ENCODE measurements around the gene CCL28. TPM values are rescaled to one million over a fixed set of nuclear protein-coding genes. Genes with fewer than 3 reads are reported as not detected.

Gene CCL28
- total RNA-seq, 1 experiment from 2014 or later, result 1.4 TPM

DNA sequence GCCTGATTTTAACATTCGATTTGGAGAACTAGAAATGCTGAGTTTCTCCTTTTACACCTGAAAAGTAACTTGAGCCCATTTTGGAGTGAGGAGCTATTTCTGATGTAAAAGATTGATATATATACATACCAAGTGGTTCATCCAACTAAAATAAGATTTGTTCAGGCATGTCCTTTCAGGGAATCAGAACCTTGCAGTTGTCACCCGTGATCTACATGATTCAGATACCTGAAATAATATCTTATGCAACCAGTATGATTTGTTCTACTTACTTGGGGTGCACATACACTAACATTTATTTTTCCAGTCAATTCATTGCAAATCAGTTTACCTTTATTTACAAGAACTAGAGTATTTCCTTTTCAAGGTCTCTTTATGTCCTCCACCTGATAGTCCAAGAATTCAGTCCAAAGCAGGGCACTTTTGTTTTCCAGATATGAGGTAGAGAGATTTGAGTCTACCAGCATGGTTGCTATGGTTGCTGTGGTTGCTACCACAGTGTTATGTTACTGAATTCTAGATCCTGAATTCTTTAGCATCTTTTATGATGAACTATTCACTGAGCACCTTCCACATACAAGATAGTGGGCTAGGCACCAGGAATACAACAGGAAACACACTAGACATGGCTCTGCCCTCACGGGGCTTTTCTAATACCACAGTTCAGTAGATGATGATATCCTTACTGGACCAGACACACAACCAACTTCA is 49.3 kb downstream of the CCL28 start (continued):
- TF ChIP-seq ATF6 (CRISPR knock-in tag; IDR thresholded peaks at IDR 0.05), result no peak
- TF ChIP-seq, protein P1, sequence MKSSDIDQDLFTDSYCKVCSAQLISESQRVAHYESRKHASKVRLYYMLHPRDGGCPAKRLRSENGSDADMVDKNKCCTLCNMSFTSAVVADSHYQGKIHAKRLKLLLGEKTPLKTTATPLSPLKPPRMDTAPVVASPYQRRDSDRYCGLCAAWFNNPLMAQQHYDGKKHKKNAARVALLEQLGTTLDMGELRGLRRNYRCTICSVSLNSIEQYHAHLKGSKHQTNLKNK (CRISPR knock-in tag; IDR thresholded peaks at IDR 0.05), result no peak
- TF ChIP-seq, protein P2, sequence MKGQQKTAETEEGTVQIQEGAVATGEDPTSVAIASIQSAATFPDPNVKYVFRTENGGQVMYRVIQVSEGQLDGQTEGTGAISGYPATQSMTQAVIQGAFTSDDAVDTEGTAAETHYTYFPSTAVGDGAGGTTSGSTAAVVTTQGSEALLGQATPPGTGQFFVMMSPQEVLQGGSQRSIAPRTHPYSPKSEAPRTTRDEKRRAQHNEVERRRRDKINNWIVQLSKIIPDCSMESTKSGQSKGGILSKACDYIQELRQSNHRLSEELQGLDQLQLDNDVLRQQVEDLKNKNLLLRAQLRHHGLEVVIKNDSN (CRISPR knock-in tag; IDR thresholded peaks at IDR 0.05), result no peak

- H3K4me3 Mint-ChIP-seq, result no peak overlapping the region
- peaks cover 9% of the 10 kb centered on the region for H3K27me3 Mint-ChIP-seq (ENCODE audit: low read depth)
- peaks cover 22% of the 10 kb centered on the region for H3K36me3 Mint-ChIP-seq
- CTCF ChIA-PET, result no interaction called here
- DNase-seq (ENCODE audit: low spot score), result no peak
- H3K27ac Mint-ChIP-seq, result no peak overlapping the region
- POLR2A ChIA-PET, result no interaction called here
- no peaks in the 10 kb centered on the region for H3K4me1 Mint-ChIP-seq
- TF ChIP-seq SMAD3 (CRISPR knock-in tag; IDR thresholded peaks at IDR 0.05; ENCODE audit: borderline replicate concordance) (no peak), CREM (CRISPR knock-in tag; IDR thresholded peaks at IDR 0.05) (no peak), JAZF1 (CRISPR knock-in tag; IDR thresholded peaks at IDR 0.05) (no peak), NR2C2 (CRISPR knock-in tag; IDR thresholded peaks at IDR 0.05) (no peak), ESRRA (CRISPR knock-in tag; IDR thresholded peaks at IDR 0.05; ENCODE audit: borderline replicate concordance) (no peak), ZBTB43 (CRISPR knock-in tag; IDR thresholded peaks at IDR 0.05) (no peak), TEAD4 (CRISPR knock-in tag; IDR thresholded peaks at IDR 0.05) (no peak), GABPB1 (CRISPR knock-in tag; IDR thresholded peaks at IDR 0.05) (no peak), ATF2 (CRISPR knock-in tag; IDR thresholded peaks at IDR 0.05; ENCODE audit: borderline replicate concordance, low read depth) (no peak), FOXK1 (CRISPR knock-in tag; IDR thresholded peaks at IDR 0.05) (no peak), ZNF281 (CRISPR knock-in tag; IDR thresholded peaks at IDR 0.05) (no peak), NFYB (CRISPR knock-in tag; conservative IDR thresholded peaks at IDR 0.05; ENCODE audit: low read depth) (no peak)
- TF ChIP-seq, protein P3, sequence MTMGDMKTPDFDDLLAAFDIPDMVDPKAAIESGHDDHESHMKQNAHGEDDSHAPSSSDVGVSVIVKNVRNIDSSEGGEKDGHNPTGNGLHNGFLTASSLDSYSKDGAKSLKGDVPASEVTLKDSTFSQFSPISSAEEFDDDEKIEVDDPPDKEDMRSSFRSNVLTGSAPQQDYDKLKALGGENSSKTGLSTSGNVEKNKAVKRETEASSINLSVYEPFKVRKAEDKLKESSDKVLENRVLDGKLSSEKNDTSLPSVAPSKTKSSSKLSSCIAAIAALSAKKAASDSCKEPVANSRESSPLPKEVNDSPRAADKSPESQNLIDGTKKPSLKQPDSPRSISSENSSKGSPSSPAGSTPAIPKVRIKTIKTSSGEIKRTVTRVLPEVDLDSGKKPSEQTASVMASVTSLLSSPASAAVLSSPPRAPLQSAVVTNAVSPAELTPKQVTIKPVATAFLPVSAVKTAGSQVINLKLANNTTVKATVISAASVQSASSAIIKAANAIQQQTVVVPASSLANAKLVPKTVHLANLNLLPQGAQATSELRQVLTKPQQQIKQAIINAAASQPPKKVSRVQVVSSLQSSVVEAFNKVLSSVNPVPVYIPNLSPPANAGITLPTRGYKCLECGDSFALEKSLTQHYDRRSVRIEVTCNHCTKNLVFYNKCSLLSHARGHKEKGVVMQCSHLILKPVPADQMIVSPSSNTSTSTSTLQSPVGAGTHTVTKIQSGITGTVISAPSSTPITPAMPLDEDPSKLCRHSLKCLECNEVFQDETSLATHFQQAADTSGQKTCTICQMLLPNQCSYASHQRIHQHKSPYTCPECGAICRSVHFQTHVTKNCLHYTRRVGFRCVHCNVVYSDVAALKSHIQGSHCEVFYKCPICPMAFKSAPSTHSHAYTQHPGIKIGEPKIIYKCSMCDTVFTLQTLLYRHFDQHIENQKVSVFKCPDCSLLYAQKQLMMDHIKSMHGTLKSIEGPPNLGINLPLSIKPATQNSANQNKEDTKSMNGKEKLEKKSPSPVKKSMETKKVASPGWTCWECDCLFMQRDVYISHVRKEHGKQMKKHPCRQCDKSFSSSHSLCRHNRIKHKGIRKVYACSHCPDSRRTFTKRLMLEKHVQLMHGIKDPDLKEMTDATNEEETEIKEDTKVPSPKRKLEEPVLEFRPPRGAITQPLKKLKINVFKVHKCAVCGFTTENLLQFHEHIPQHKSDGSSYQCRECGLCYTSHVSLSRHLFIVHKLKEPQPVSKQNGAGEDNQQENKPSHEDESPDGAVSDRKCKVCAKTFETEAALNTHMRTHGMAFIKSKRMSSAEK (CRISPR knock-in tag; IDR thresholded peaks at IDR 0.05; ENCODE audit: borderline replicate concordance), result no peak
- TF ChIP-seq, protein P4, sequence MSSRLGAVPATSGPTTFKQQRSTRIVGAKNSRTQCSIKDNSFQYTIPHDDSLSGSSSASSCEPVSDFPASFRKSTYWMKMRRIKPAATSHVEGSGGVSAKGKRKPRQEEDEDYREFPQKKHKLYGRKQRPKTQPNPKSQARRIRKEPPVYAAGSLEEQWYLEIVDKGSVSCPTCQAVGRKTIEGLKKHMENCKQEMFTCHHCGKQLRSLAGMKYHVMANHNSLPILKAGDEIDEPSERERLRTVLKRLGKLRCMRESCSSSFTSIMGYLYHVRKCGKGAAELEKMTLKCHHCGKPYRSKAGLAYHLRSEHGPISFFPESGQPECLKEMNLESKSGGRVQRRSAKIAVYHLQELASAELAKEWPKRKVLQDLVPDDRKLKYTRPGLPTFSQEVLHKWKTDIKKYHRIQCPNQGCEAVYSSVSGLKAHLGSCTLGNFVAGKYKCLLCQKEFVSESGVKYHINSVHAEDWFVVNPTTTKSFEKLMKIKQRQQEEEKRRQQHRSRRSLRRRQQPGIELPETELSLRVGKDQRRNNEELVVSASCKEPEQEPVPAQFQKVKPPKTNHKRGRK (CRISPR knock-in tag; IDR thresholded peaks at IDR 0.05; ENCODE audit: borderline replicate concordance), result no peak
- ATAC-seq, result no peak
- peaks cover 47% of the 10 kb centered on the region for H3K9me3 Mint-ChIP-seq
Observed at GRCh38 chr5:43358726-43359125, 53.5 kb downstream of the CCL28 start.

All from WTC11 (cell line).